Endothelial cell of umbilical vein (primary cell): ENCODE data around the gene OR2Y1. TPM values are rescaled to one million over a fixed set of nuclear protein-coding genes. Genes with fewer than 3 reads are reported as not detected.

Source experiments
- BruUV-seq: library from RNA; stranded (reverse); fragments of 400-500 nt; replicated peaks from 2 replicates; lab custom pipeline; 2021; lab: Mats Ljungman, UMichigan
- CTCF ChIA-PET: fragments of 300-600, 350-600 bp; sonication (Branson Sonifier 250); formaldehyde crosslinking; loops from one replicate; lab custom pipeline; 2021; ENCODE audit warnings: antibody characterized with exemption, inconsistent platforms; lab: Charles Lee
- POLR2A ChIA-PET: fragments of 300-600, 350-600 bp; sonication (Branson Sonifier 250); formaldehyde crosslinking; loops from one replicate; lab custom pipeline; 2021; ENCODE audit warnings: antibody characterized with exemption, inconsistent platforms; lab: Charles Lee
- DNase-seq: peaks from one replicate; pipeline ENCODE4 v3.0.0-alpha.2; 2011; ENCODE audit warnings: low read depth, low spot score
- FAIRE-seq: peaks from 2 replicates; lab custom pipeline; 2011; peaks lifted over from hg19 to GRCh38; lab: Jason Lieb, UNC
- H2AFZ ChIP-seq: 2 replicates; pipeline ENCODE4 v1.6.0; 2012; ENCODE audit warnings: low read depth, low read length, control low read depth, inconsistent platforms
- H3K27ac ChIP-seq: 2 replicates; pipeline ENCODE4 v1.5.1; 2011; ENCODE audit warnings: low read depth, mild to moderate bottlenecking, control low read depth, low read length, moderate library complexity; ENCODE audit not compliant: insufficient read depth
- H3K27me3 ChIP-seq, 2 experiments: 2 replicates each; pipeline versions ENCODE4 v1.6.0 to v1.6.1; 2011; ENCODE audit warnings: low read length in 2 of 2, mixed read lengths in 1 of 2; ENCODE audit not compliant: control insufficient read depth in 2 of 2, insufficient read depth in 2 of 2
- H3K36me3 ChIP-seq, 2 experiments: 2 replicates in 1 of 2; 3 replicates in 1 of 2; pipeline ENCODE4 v1.5.1; 2011; ENCODE audit warnings: low read length in 2 of 2, mild to moderate bottlenecking in 1 of 2, moderate library complexity in 1 of 2; ENCODE audit not compliant: control insufficient read depth in 2 of 2, insufficient read depth in 2 of 2; ENCODE audit errors: extremely low read depth in 1 of 2
- H3K4me1 ChIP-seq: 3 replicates; pipeline ENCODE4 v1.5.1; 2011; ENCODE audit warnings: mild to moderate bottlenecking, low read length; ENCODE audit not compliant: control insufficient read depth, insufficient read depth; ENCODE audit errors: extremely low read depth
- H3K4me2 ChIP-seq: 2 replicates; pipeline ENCODE4 v1.6.1; 2011; ENCODE audit warnings: low read length, control low read depth, mixed read lengths; ENCODE audit not compliant: insufficient read depth
- H3K4me3 ChIP-seq, 3 experiments: fragments of 200-600 bp in 1 of 3; sonication (generic), shearing (Covaris generic) in 1 of 3; replicated peaks in 1 of 3; 2 replicates each; pipeline ENCODE4 v1.5.1; 2011 to 2016; ENCODE audit warnings: control low read depth in 3 of 3, low read length in 3 of 3, mild to moderate bottlenecking in 2 of 3, inconsistent platforms in 1 of 3, low read depth in 1 of 3, moderate library complexity in 1 of 3; ENCODE audit not compliant: insufficient read depth in 1 of 3
- H3K79me2 ChIP-seq: 2 replicates; pipeline ENCODE4 v1.6.0; 2012; ENCODE audit warnings: low read length, inconsistent platforms; ENCODE audit not compliant: control insufficient read depth, insufficient read depth
- H3K9ac ChIP-seq: replicated peaks from 2 replicates; pipeline ENCODE3; 2011; ENCODE audit warnings: low read length, control low read depth; ENCODE audit not compliant: insufficient read depth; ENCODE audit errors: extremely low read depth
- H3K9me1 ChIP-seq: replicated peaks from 3 replicates; pipeline ENCODE4 v1.6.0; 2011; ENCODE audit warnings: mild to moderate bottlenecking, low read length; ENCODE audit not compliant: control insufficient read depth, insufficient read depth; ENCODE audit errors: extremely low read depth
- H3K9me3 ChIP-seq: replicated peaks from 2 replicates; pipeline ENCODE4 v1.5.1; 2012; ENCODE audit warnings: low read length, inconsistent platforms; ENCODE audit not compliant: control insufficient read depth, insufficient read depth
- H4K20me1 ChIP-seq: replicated peaks from 2 replicates; pipeline ENCODE3; 2011; ENCODE audit warnings: mild to moderate bottlenecking, low read length; ENCODE audit not compliant: control insufficient read depth, insufficient read depth; ENCODE audit errors: extremely low read depth
- EZH2 ChIP-seq: IDR thresholded peaks from 2 replicates; pipeline ENCODE4 v1.6.1; 2012; ENCODE audit warnings: borderline replicate concordance, low read depth, mild to moderate bottlenecking, moderate library complexity, low read length, inconsistent platforms; ENCODE audit not compliant: severe bottlenecking
- FOS ChIP-seq: IDR thresholded peaks from 2 replicates; pipeline ENCODE4 v1.6.1; 2011; ENCODE audit warnings: mild to moderate bottlenecking, low read length, moderate library complexity, borderline replicate concordance; ENCODE audit not compliant: insufficient read depth
- GATA2 ChIP-seq: IDR thresholded peaks from 2 replicates; pipeline ENCODE4 v1.7.0; 2011; ENCODE audit warnings: low read depth, mild to moderate bottlenecking, moderate library complexity, mixed read lengths, low read length; ENCODE audit not compliant: insufficient read length, insufficient read depth
- JUN ChIP-seq: IDR thresholded peaks from 2 replicates; pipeline ENCODE4 v1.6.1; 2011; ENCODE audit warnings: borderline replicate concordance, low read depth; ENCODE audit not compliant: insufficient read length, insufficient read depth
- MYC ChIP-seq: IDR thresholded peaks from one replicate; pipeline ENCODE4 v1.6.1; 2011; ENCODE audit warnings: mild to moderate bottlenecking, low read depth, low read length
- POLR2A ChIP-seq: IDR thresholded peaks from 2 replicates; pipeline ENCODE4 v1.6.1; 2012; ENCODE audit warnings: low read depth, mild to moderate bottlenecking, control low read depth, low read length
- POLR2AphosphoS5 ChIP-seq: IDR thresholded peaks from 2 replicates; pipeline ENCODE4 v1.6.1; 2012; ENCODE audit warnings: low read depth, mild to moderate bottlenecking, control low read depth, low read length, moderate library complexity; ENCODE audit not compliant: insufficient read depth
- dilution Hi-C: fragments of 300-500 bp; cut with MboI; formaldehyde crosslinking; loops from one replicate; pipeline ENCODE4 v1.15.0; 2019; ENCODE audit warnings: low sequenced_read_pairs; ENCODE audit not compliant: extremely low pct_ligation_motif_present
- intact Hi-C: fragments of 100-400 bp; cut with micrococcal nuclease; formaldehyde crosslinking; loops from one replicate; pipeline ENCODE4 v1.10.0; 2022
- polyA plus RNA-seq, 4 experiments: library from polyadenylated mRNA; depleted of rRNA in 3 of 4; stranded (reverse) in 3 of 4; unstranded in 1 of 4; fragments of >200 nt; gene quantifications; 2 replicates each; pipeline versions ENCODE4 v1.2.1 to v1.2.3, GENCODE V29; 2011 to 2012; ENCODE audit warnings: missing spikeins in 1 of 4
- total RNA-seq: library from RNA; stranded (reverse); gene quantifications from 2 replicates; pipeline ENCODE4 v1.2.3, GENCODE V29; 2021
- TF ChIP-seq, protein P1 (sequence below): IDR thresholded peaks from 2 replicates; pipeline ENCODE4 v1.6.1; 2011; ENCODE audit not compliant: insufficient read depth, insufficient read length
- TF ChIP-seq, protein P2 (sequence below), 2 donors: IDR thresholded peaks; 1 replicate in 1 of 2; 2 replicates in 1 of 2; pipeline ENCODE4 v1.5.1; 2011; ENCODE audit warnings: low read length in 2 of 2, mild to moderate bottlenecking in 2 of 2, moderate library complexity in 2 of 2, control low read depth in 1 of 2, inconsistent platforms in 1 of 2, low read depth in 1 of 2; ENCODE audit not compliant: insufficient read depth in 1 of 2; ENCODE audit errors: extremely low read depth in 1 of 2

The OR2Y1 gene
- total and polyA plus RNA-seq, 2 donors (not counting 3 experiments of a cell fraction or from before 2014, with no cell fraction given), result not detected

DNA sequence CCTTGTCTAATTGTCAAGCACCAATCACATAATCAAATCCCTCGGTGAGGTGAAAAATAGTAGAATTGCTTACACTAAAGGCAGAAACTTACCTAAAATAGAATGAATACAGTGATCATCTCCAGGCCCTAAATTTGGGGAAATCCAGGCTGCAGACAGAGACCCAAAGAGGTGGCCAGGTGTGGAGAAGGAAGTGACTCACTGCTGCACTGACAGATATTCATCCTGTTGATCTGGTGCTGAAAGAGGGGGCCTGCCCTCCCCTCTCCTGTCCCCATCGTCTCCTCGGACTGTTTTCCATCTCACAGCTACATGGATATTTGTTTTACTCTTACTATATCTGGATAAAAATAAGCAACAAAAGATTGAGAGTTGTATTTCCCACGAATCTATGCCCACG, 15.9 kb downstream of the OR2Y1 start:
- Histone ChIP-seq H3K9me3 (no peaks in the 10 kb centered on the region), H3K4me1 (no peaks in the 10 kb centered on the region), H3K79me2 (no peaks in the 10 kb centered on the region), H3K27ac (no peak overlapping the region), H3K27me3 (peaks cover 0 to 2% of the 10 kb centered on the region in 2 experiments), H3K9ac (no peak overlapping the region), H4K20me1 (no peaks in the 10 kb centered on the region), H3K4me2 (no peak overlapping the region), H3K36me3 (no peaks in the 10 kb centered on the region), H3K4me3 (no peak overlapping the region), H3K9me1 (no peaks in the 10 kb centered on the region), H2AFZ (no peak overlapping the region)
- TF ChIP-seq, protein P1, sequence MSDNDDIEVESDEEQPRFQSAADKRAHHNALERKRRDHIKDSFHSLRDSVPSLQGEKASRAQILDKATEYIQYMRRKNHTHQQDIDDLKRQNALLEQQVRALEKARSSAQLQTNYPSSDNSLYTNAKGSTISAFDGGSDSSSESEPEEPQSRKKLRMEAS, result no peak
- TF ChIP-seq GATA2, result no peak
- no peak for TF ChIP-seq FOS
- no peak for TF ChIP-seq POLR2A
- TF ChIP-seq JUN, result no peak
- TF ChIP-seq, protein P2, sequence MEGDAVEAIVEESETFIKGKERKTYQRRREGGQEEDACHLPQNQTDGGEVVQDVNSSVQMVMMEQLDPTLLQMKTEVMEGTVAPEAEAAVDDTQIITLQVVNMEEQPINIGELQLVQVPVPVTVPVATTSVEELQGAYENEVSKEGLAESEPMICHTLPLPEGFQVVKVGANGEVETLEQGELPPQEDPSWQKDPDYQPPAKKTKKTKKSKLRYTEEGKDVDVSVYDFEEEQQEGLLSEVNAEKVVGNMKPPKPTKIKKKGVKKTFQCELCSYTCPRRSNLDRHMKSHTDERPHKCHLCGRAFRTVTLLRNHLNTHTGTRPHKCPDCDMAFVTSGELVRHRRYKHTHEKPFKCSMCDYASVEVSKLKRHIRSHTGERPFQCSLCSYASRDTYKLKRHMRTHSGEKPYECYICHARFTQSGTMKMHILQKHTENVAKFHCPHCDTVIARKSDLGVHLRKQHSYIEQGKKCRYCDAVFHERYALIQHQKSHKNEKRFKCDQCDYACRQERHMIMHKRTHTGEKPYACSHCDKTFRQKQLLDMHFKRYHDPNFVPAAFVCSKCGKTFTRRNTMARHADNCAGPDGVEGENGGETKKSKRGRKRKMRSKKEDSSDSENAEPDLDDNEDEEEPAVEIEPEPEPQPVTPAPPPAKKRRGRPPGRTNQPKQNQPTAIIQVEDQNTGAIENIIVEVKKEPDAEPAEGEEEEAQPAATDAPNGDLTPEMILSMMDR (IDR thresholded peaks at IDR 0.05; ENCODE audit: extremely low read depth in 1 of 2, insufficient read depth in 1 of 2, low read depth in 1 of 2, low read length in 2 of 2), result no peak
- no peak for TF ChIP-seq EZH2
- no peak for TF ChIP-seq MYC
- TF ChIP-seq POLR2AphosphoS5, result no peak
- dilution Hi-C loops, result no loop called here
- no TSS peak for BruUV-seq
- intact Hi-C loops, result no loop called here
- DNase-seq (no peak), FAIRE-seq (no peak)
- POLR2A ChIA-PET, result no interaction called here
- CTCF ChIA-PET, result no interaction called here
